ENCODE data around the gene AP1S1.
"Not testable (repeated sequence)": the region's sequence is repeated elsewhere in the genome, so short reads cannot be mapped to it uniquely, and the experiment has no call there.

Gene AP1S1

GRCh38 chr7:101125989-101126650, 28.2 kb upstream of the AP1S1 start:
- DNase-seq: no peak

GRCh38 chr7:101126651-101127459, 27.4 kb upstream of the AP1S1 start, which contains the start of gene SERPINE1:
TSS of gene SERPINE1 (plus strand) at chr7:101127104. CDS start at chr7:101128394, 1,290 bp downstream.
- DNase-seq: no peak

GRCh38 chr7:101127460-101128039, 26.7 kb upstream of the AP1S1 start:
- DNase-seq: no peak

GRCh38 chr7:101128040-101128834, 26.0 kb upstream of the AP1S1 start:
- DNase-seq: no peak

- DNase-seq: no peak
These were observed 24.6 kb upstream of the AP1S1 start for GRCh38 chr7:101129603-101130117.

GRCh38 chr7:101132626-101133600, 21.4 kb upstream of the AP1S1 start:
- not testable (repeated sequence) for DNase-seq

- DNase-seq: no peak
These were observed 20.5 kb upstream of the AP1S1 start for GRCh38 chr7:101133621-101134398.

GRCh38 chr7:101134399-101134980, 19.8 kb upstream of the AP1S1 start:
- no peak for DNase-seq

GRCh38 chr7:101137651-101138212, 16.5 kb upstream of the AP1S1 start:
- no peak for DNase-seq

- no peak for DNase-seq
These were observed 15.9 kb upstream of the AP1S1 start for GRCh38 chr7:101138213-101138870.

- DNase-seq: no peak
These were observed 14.0 kb upstream of the AP1S1 start for GRCh38 chr7:101140339-101140699.

- no peak for DNase-seq
These were observed 13.4 kb upstream of the AP1S1 start for GRCh38 chr7:101140746-101141382.

GRCh38 chr7:101151908-101152651, 2.2 kb upstream of the AP1S1 start:
- no peak for DNase-seq

GRCh38 chr7:101154693-101155102, 422 bp downstream of the AP1S1 start:
- DNase-seq: no peak

GRCh38 chr7:101155303-101155702, 1.0 kb downstream of the AP1S1 start:
- no peak for DNase-seq

- no peak for DNase-seq
These were observed 2.0 kb downstream of the AP1S1 start for GRCh38 chr7:101156277-101156676.

- no peak for DNase-seq
These were observed 2.8 kb downstream of the AP1S1 start for GRCh38 chr7:101156866-101157589.
